Activated naive CD4-positive, alpha-beta T cell treated with anti-CD3 and anti-CD28 coated beads for 36 hours (primary cell): ENCODE data around the gene TAF5. TPM values are rescaled to one million over a fixed set of nuclear protein-coding genes. Genes with fewer than 3 reads are reported as not detected.
A peak's percentile ranks its signal among the peaks of the same experiment; 100 is the strongest.
"Not testable (repeated sequence)": the region's sequence is repeated elsewhere in the genome, so short reads cannot be mapped to it uniquely, and the experiment has no call there.

Experiments used
- CTCF ChIA-PET: fragments of 350-600 bp; sonication (Branson Sonifier 250); formaldehyde crosslinking; loops from one replicate; lab custom pipeline; 2021; ENCODE audit warnings: antibody characterized with exemption; lab: Charles Lee
- DNase-seq: peaks from one replicate; pipeline ENCODE4 v3.0.0-alpha.2; 2020
- H3K27ac Mint-ChIP-seq: one replicate; pipeline ENCODE4 v1.8.0; 2021; ENCODE audit warnings: mild to moderate bottlenecking, mixed read lengths
- H3K27me3 Mint-ChIP-seq: one replicate; pipeline ENCODE4 v1.8.0; 2021; ENCODE audit warnings: low read depth, mixed read lengths
- H3K36me3 Mint-ChIP-seq: one replicate; pipeline ENCODE4 v1.8.0; 2021; ENCODE audit warnings: low read depth, mixed read lengths
- H3K4me1 Mint-ChIP-seq: one replicate; pipeline ENCODE4 v1.8.0; 2021; ENCODE audit warnings: low read depth, mixed read lengths
- H3K4me3 Mint-ChIP-seq: one replicate; pipeline ENCODE4 v1.8.0; 2021; ENCODE audit warnings: mild to moderate bottlenecking, moderate library complexity, mixed read lengths
- H3K9me3 Mint-ChIP-seq: one replicate; pipeline ENCODE4 v1.8.0; 2021; ENCODE audit warnings: mixed read lengths
- intact Hi-C: fragments of 100-400 bp; cut with micrococcal nuclease; formaldehyde crosslinking; loops from one replicate; pipeline ENCODE4 v1.15.1; 2023
- total RNA-seq, 2 experiments: library from RNA; stranded (reverse); gene quantifications; one replicate each; pipeline ENCODE4 v1.2.3, GENCODE V29; 2021

Gene TAF5
- 10 to 100 TPM; 16.3 TPM for total RNA-seq

GRCh38 chr10:103367782-103368518 lies at the start of gene TAF5:
TAF5 (plus strand) TSS chr10:103367976; CDS start chr10:103367990, 14 bp downstream.
- H3K27ac Mint-ChIP-seq = peak within 1 kb of the TSS; percentile 87
- CTCF ChIA-PET = interaction anchor here (0.6 kb wide), 1 partner anchor 81 kb away, joined by 4 read pairs; no protein-coding TSS in a partner anchor
- intact Hi-C loops = loop anchor here (1.0 to 10.0 kb wide), 11 partner anchors 17 to 1251 kb away; partner anchors contain the start of genes ACTR1A, ARL3, ATP5MK and BORCS7
- peak; percentile 95 for DNase-seq
- H3K4me3 Mint-ChIP-seq = peak within 1 kb of the TSS; percentile 85
- peaks cover 18% of the 10 kb centered on the region for H3K4me1 Mint-ChIP-seq
- no peaks in the 10 kb centered on the region for H3K36me3 Mint-ChIP-seq
- H3K27me3 Mint-ChIP-seq = no peaks in the 10 kb centered on the region
- no peaks in the 10 kb centered on the region for H3K9me3 Mint-ChIP-seq

DNA sequence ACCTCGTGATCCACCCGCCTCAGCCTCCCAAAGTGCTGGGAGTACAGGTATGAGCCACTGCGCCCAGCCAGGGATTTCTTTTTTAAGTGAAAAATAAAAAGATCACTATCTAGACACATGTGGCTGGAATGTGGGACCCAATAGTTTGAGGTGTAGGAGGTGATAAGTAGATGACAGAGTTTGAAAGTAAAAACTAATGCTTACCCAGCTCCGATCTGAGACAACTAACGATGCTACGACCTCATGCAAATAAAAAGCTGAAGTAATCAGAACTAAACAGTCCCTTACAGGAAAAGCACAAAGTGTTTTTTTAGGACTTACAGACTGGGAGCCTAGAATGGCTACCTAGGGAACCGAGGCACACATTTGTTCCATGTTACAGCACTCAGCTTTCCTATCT lies 39.9 kb upstream of the TAF5 start:
- CTCF ChIA-PET = interaction anchor here (0.6 kb wide), 1 partner anchor 164 kb away, joined by 3 read pairs; no protein-coding TSS in a partner anchor
- no peaks in the 10 kb centered on the region for H3K9me3 Mint-ChIP-seq
- no peak for DNase-seq
- no peak overlapping the region for H3K4me3 Mint-ChIP-seq
- peaks cover 18% of the 10 kb centered on the region for H3K36me3 Mint-ChIP-seq
- no peaks in the 10 kb centered on the region for H3K4me1 Mint-ChIP-seq
- H3K27me3 Mint-ChIP-seq = no peaks in the 10 kb centered on the region
- H3K27ac Mint-ChIP-seq = no peak overlapping the region
- intact Hi-C loops = no loop called here

GRCh38 chr10:103333934-103334520 lies 33.7 kb upstream of the TAF5 start:
- intact Hi-C loops = loop anchor here (1.0 to 10.0 kb wide), 2 partner anchors 89 to 416 kb away; partner anchors contain the start of genes CNNM2 and RPEL1
- H3K36me3 Mint-ChIP-seq = peaks cover 12% of the 10 kb centered on the region
- H3K27me3 Mint-ChIP-seq = no peaks in the 10 kb centered on the region

DNA sequence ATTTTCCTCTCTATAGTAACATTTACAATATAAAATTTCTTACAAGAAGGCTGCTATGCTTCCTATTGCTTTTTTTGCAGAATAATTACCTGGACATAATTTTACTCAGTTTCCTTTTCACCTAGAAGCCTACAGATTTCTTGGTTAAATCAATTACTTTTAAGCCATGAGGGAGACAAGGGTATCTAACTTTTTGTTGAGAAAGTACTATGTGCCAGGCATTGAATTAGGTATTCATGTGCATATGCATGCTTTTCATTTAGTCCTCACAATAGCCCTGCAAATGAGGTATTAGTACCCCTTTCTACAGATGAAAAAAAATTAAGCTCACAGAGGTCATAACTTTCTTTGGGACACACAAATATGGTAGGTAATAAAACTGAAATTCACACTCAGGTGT lies 33.2 kb upstream of the TAF5 start:
- H3K36me3 Mint-ChIP-seq = peaks cover 12% of the 10 kb centered on the region

More at GRCh38 chr10:103333934-103334520, 33.7 kb upstream of the TAF5 start:
- DNase-seq = no peak
- Mint-ChIP-seq H3K4me3 (no peak overlapping the region), H3K9me3 (no peaks in the 10 kb centered on the region), H3K27ac (no peak overlapping the region), H3K4me1 (no peaks in the 10 kb centered on the region)
- CTCF ChIA-PET = interaction anchor here (0.6 to 2.2 kb wide), 9 partner anchors 9 to 431 kb away, joined by 3 to 10 read pairs (median 4); partner anchors contain the start of gene PCGF6

DNA sequence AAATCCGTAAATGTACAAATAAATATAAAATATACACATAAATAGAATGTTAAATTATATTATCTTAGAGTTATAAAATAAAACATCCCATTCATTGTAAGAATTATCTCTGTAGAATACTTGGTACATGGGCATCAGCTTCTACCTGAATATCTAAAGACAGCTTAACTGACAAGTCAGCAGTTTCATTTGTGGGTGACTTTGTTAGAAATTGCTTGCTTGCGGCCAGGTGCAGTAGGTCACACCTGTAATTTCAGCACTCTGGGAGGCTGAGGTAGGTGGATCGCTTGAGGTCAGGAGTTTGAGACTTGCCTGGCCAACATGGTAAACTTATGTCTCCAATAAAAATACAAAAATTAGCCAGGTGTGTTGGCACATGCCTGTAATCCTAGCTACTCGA lies 31.4 kb upstream of the TAF5 start:
- intact Hi-C loops = loop anchor here (10.0 kb wide), 1 partner anchor 92 kb away; the partner anchor contains the start of gene RPEL1
- Mint-ChIP-seq H3K36me3 (peaks cover 13% of the 10 kb centered on the region), H3K4me1 (no peaks in the 10 kb centered on the region), H3K4me3 (no peak overlapping the region), H3K27me3 (no peaks in the 10 kb centered on the region), H3K27ac (no peak overlapping the region), H3K9me3 (no peaks in the 10 kb centered on the region)
- CTCF ChIA-PET = no interaction called here
- DNase-seq = no peak

More for the DNA sequence above, 33.2 kb upstream of the TAF5 start:
- no peak for DNase-seq
- Mint-ChIP-seq H3K27ac (no peak overlapping the region), H3K9me3 (no peaks in the 10 kb centered on the region), H3K4me1 (no peaks in the 10 kb centered on the region), H3K27me3 (no peaks in the 10 kb centered on the region), H3K4me3 (no peak overlapping the region)
- intact Hi-C loops = loop anchor here (1.0 to 10.0 kb wide), 2 partner anchors 90 to 416 kb away; partner anchors contain the start of genes CNNM2 and RPEL1
- CTCF ChIA-PET = interaction anchor here (0.7 to 2.2 kb wide), 8 partner anchors 9 to 432 kb away, joined by 4 to 10 read pairs (median 5); partner anchors contain the start of gene PCGF6

GRCh38 chr10:103350175-103350516 lies 17.6 kb upstream of the TAF5 start:
- no peak for DNase-seq
- Mint-ChIP-seq H3K27me3 (no peaks in the 10 kb centered on the region), H3K36me3 (peaks cover 5% of the 10 kb centered on the region), H3K9me3 (no peaks in the 10 kb centered on the region), H3K27ac (no peak overlapping the region), H3K4me3 (peak overlapping the region; percentile 90), H3K4me1 (peaks cover 12% of the 10 kb centered on the region)
- CTCF ChIA-PET = interaction anchor here (0.7 to 3.5 kb wide), 3 partner anchors 16 to 407 kb away, joined by 3 to 8 read pairs (median 4); no protein-coding TSS in a partner anchor
- intact Hi-C loops = loop anchor here (2.0 to 5.0 kb wide), 2 partner anchors 47 to 158 kb away; partner anchors contain the start of genes ATP5MK, NT5C2 and PDCD11

- intact Hi-C loops = loop anchor here (1.0 to 5.0 kb wide), 4 partner anchors 18 to 432 kb away; partner anchors contain the start of genes ATP5MK, CNNM2, NT5C2 and PDCD11
Observed at GRCh38 chr10:103350517-103351260, 17.1 kb upstream of the TAF5 start, which contains the start of gene PCGF6. PCGF6 (minus strand) TSS chr10:103351140; CDS start chr10:103351066, 74 bp downstream.

DNA sequence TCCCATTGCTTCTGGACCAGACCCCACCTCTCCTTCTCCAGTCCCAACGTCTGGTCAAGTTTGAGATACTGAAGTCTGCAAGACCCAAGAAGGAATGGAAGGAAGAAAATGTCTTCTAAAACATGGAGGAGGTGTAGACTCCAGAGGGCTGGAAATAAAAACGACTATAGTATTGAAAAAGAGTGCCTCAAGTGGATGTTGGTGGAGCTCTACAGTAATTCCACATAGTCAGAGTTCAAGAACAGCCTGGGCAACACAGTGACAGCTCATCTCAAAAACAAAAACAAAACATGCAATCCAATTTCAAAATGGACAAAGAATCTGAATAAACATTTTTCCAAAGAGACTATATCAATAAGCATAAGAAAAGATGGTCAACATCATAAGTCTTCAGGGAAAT lies 14.5 kb upstream of the TAF5 start:
- Mint-ChIP-seq H3K9me3 (no peaks in the 10 kb centered on the region), H3K36me3 (peaks cover 4% of the 10 kb centered on the region), H3K4me1 (peaks cover 12% of the 10 kb centered on the region), H3K4me3 (no peak overlapping the region), H3K27ac (no peak overlapping the region), H3K27me3 (no peaks in the 10 kb centered on the region)
- DNase-seq = no peak
- intact Hi-C loops = loop anchor here (5.0 kb wide), 1 partner anchor 161 kb away; the partner anchor contains the start of gene NT5C2
- CTCF ChIA-PET = interaction anchor here (0.6 kb wide), 3 partner anchors 49 to 1658 kb away, joined by 3 to 4 read pairs (median 3); no protein-coding TSS in a partner anchor

More at GRCh38 chr10:103350517-103351260, 17.1 kb upstream of the TAF5 start, which contains the start of gene PCGF6:
- CTCF ChIA-PET = interaction anchor here (1.0 to 3.5 kb wide), 2 partner anchors 16 to 135 kb away, joined by 3 to 8 read pairs; no protein-coding TSS in a partner anchor
- H3K4me3 Mint-ChIP-seq = peak within 1 kb of the TSS; percentile 90
- peak; percentile 70 for DNase-seq
- H3K36me3 Mint-ChIP-seq = peaks cover 5% of the 10 kb centered on the region
- H3K27me3 Mint-ChIP-seq = no peaks in the 10 kb centered on the region
- peak within 1 kb of the TSS; percentile 86 for H3K27ac Mint-ChIP-seq
- H3K9me3 Mint-ChIP-seq = no peaks in the 10 kb centered on the region
- H3K4me1 Mint-ChIP-seq = peaks cover 12% of the 10 kb centered on the region

DNA sequence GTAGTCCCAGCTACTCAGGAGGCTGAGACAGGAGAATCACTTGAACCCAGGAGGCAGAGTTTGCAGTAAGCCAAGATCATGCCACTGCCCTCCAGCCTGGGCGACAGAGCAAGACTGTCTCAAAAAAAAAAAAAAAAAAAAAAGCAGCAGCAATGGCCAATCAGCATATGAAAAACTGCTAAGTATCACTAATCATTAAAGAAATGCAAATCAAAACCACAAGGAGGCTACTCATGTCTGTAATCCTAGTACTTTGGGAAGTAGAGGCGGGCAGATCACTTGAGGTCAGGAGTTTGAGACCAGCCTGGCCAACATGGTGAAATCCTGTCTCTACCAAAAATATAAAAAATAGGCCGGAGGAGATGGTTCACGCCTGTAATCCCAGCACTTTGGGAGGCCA lies 13.2 kb upstream of the TAF5 start:
- intact Hi-C loops = loop anchor here (5.0 kb wide), 1 partner anchor 162 kb away; the partner anchor contains the start of gene NT5C2
- CTCF ChIA-PET = not testable (repeated sequence)

DNA sequence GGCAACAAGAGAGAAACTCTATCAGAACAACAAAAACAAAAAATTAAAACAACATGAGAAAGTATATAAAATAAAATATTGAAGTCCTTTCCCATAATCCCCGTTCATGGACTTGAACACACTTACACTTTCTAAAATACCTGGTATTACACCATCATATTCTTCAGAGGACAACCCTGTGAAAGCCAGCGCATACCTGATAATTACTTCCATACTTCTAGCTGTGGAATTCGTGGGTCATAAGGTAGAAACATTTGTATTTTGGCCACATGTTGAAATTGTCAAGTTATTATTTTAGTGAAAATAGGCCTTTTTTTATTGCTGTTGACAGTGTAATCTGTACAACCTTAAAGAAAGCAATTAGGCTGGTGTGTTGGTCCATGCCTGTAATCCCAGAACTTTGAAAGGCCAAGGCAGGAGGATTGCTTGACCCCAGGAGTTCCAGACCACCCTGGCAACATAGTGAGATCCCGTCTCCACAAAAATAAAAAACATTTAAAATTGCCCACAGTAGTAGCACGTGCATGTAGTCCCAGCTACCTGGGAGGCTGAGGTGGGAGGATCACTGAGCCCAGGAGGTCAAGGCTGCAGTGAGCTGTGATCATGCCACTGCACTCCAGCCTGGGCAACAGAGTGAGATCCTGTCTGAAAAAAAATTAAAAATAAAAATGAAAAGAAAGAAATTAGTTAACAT lies 11.7 kb upstream of the TAF5 start:
- Mint-ChIP-seq H3K36me3 (no peaks in the 10 kb centered on the region), H3K9me3 (no peaks in the 10 kb centered on the region), H3K27me3 (no peaks in the 10 kb centered on the region), H3K4me1 (peaks cover 5% of the 10 kb centered on the region), H3K27ac (no peak overlapping the region), H3K4me3 (no peak overlapping the region)
- no peak for DNase-seq
- CTCF ChIA-PET = interaction anchor here (0.6 kb wide), 1 partner anchor 31 kb away, joined by 3 read pairs; no protein-coding TSS in a partner anchor
- intact Hi-C loops = no loop called here

More for the DNA sequence above, 13.2 kb upstream of the TAF5 start:
- DNase-seq, H3K4me1 Mint-ChIP-seq, H3K27ac Mint-ChIP-seq, H3K27me3 Mint-ChIP-seq, H3K4me3 Mint-ChIP-seq, H3K9me3 Mint-ChIP-seq, H3K36me3 Mint-ChIP-seq: not testable (repeated sequence)

DNA sequence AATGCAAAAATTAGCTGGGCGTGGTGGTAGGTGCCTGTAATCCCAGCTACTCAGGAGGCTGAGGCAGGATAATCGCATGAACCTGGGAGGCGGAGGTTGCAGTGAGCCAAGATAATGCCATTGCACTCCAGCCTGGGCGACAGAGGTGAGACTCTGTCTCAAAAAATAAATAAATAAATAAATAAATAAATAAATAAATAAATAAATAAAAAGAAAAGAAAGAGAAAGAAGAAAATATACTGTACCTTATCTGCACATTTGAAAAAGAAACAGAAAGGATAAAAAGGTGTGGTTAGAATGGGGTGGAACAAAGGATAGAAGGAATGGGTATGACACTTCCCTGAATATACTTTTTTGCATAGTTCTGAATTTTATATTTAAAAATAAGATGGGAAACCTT lies 8.3 kb upstream of the TAF5 start:
- H3K27ac Mint-ChIP-seq, H3K4me3 Mint-ChIP-seq, H3K27me3 Mint-ChIP-seq, intact Hi-C loops, H3K36me3 Mint-ChIP-seq, H3K9me3 Mint-ChIP-seq, DNase-seq, H3K4me1 Mint-ChIP-seq, CTCF ChIA-PET: not testable (repeated sequence)
